CD4-positive, alpha-beta T cell (primary cell): ENCODE measurements around the gene NTHL1. TPM values are rescaled to one million over a fixed set of nuclear protein-coding genes. Genes with fewer than 3 reads are reported as not detected.
A peak's percentile ranks its signal among the peaks of the same experiment; 100 is the strongest.

ENCODE experiments used
- ATAC-seq: fragments of 200-7000 bp; cut with Tn5 transposase; one replicate; pipeline ENCODE4 v1.10.0; 2022; ENCODE audit warnings: mild to moderate bottlenecking; ENCODE audit not compliant: poor library complexity
- CTCF ChIA-PET: fragments of 350-600 bp; sonication (Branson Sonifier 250); formaldehyde crosslinking; loops from one replicate; lab custom pipeline; 2021; ENCODE audit warnings: antibody characterized with exemption, inconsistent platforms; lab: Charles Lee
- POLR2A ChIA-PET: fragments of 350-600 bp; sonication (Branson Sonifier 250); formaldehyde crosslinking; loops from one replicate; lab custom pipeline; 2021; ENCODE audit warnings: antibody characterized with exemption, inconsistent platforms; lab: Charles Lee
- DNase-seq, 14 experiments: peaks; one replicate each; pipeline ENCODE4 v3.0.0-alpha.2; 2013 to 2020; ENCODE audit warnings: mixed read lengths in 2 of 14
- H3K27ac ChIP-seq, 2 donors: one replicate each; pipeline versions ENCODE4 v1.5.1 to v1.7.0; 2013; ENCODE audit warnings: low read length in 2 of 2, low read depth in 1 of 2, mild to moderate bottlenecking in 1 of 2
- H3K27me3 ChIP-seq, 2 experiments: 1 replicate in 1 of 2; 2 replicates in 1 of 2; pipeline versions ENCODE4 v1.6.1 to v1.7.0; 2013; ENCODE audit warnings: low read length in 2 of 2, control low read depth in 1 of 2, mild to moderate bottlenecking in 1 of 2, moderate library complexity in 1 of 2; ENCODE audit not compliant: insufficient read depth in 2 of 2, control insufficient read depth in 1 of 2
- H3K36me3 ChIP-seq: one replicate; pipeline ENCODE4 v1.6.1; 2013; ENCODE audit warnings: low read length, control low read depth; ENCODE audit not compliant: insufficient read depth
- H3K4me1 ChIP-seq: one replicate; pipeline ENCODE4 v1.6.1; 2013; ENCODE audit warnings: low read length, control low read depth; ENCODE audit not compliant: insufficient read depth
- H3K4me3 ChIP-seq: one replicate; pipeline ENCODE4 v1.5.1; 2013; ENCODE audit warnings: mild to moderate bottlenecking, low read length, moderate library complexity
- H3K9me3 ChIP-seq, 2 experiments: 1 replicate in 1 of 2; 2 replicates in 1 of 2; pipeline versions ENCODE4 v1.6.1 to v1.7.0; 2013; ENCODE audit warnings: low read length in 2 of 2, mild to moderate bottlenecking in 2 of 2, control low read depth in 1 of 2, moderate library complexity in 1 of 2; ENCODE audit not compliant: control insufficient read depth in 1 of 2, insufficient read depth in 1 of 2
- H3K27ac Mint-ChIP-seq: one replicate; pipeline ENCODE4 v1.8.0; 2020; ENCODE audit warnings: mixed read lengths
- H3K27me3 Mint-ChIP-seq: one replicate; pipeline ENCODE4 v1.8.0; 2021; ENCODE audit warnings: mixed read lengths
- H3K36me3 Mint-ChIP-seq: one replicate; pipeline ENCODE4 v1.8.0; 2021; ENCODE audit warnings: low read depth, mixed read lengths
- H3K4me1 Mint-ChIP-seq: one replicate; pipeline ENCODE4 v1.8.0; 2021; ENCODE audit warnings: low read depth, mixed read lengths
- H3K4me3 Mint-ChIP-seq: one replicate; pipeline ENCODE4 v1.8.0; 2020; ENCODE audit warnings: mild to moderate bottlenecking, mixed read lengths
- H3K9me3 Mint-ChIP-seq: one replicate; pipeline ENCODE4 v1.8.0; 2020; ENCODE audit warnings: mixed read lengths
- intact Hi-C, 2 experiments: fragments of 100-400 bp; cut with DNase I in 1 of 2; cut with micrococcal nuclease in 1 of 2; formaldehyde crosslinking; loops; one replicate each; pipeline versions ENCODE4 v1.15.1 to v1.9.0; 2023 to 2025; cut with DNase I, micrococcal nuclease
- total RNA-seq, 174 experiments: library from RNA in 2 of 174; stranded (reverse) in 2 of 174; gene quantifications; one replicate each; pipeline ENCODE4 v1.2.3 and lab custom pipeline; 2021 to 2026
- TF ChIP-seq, protein P1 (sequence below): fragments of 200-600 bp; IDR thresholded peaks from one replicate; pipeline ENCODE4 v1.8.0; 2022; ENCODE audit warnings: antibody characterized with exemption, mild to moderate bottlenecking

Gene NTHL1
- total RNA-seq, 2 experiments from 2014 or later = 2.7 to 2.9 TPM

GRCh38 chr16:2003231-2003826, 44.3 kb downstream of the NTHL1 start:
- H3K36me3 ChIP-seq = peaks cover 64% of the 10 kb centered on the region
- intact Hi-C loops = no loop called here
- CTCF ChIA-PET = interaction anchor here (0.6 to 1.6 kb wide), 13 partner anchors 8 to 176 kb away, joined by 3 to 17 read pairs (median 5); partner anchors contain the start of genes FAHD1, GFER, NDUFB10 and TRAF7
- no peak overlapping the region for H3K4me3 ChIP-seq
- Mint-ChIP-seq H3K36me3 (peaks cover 31% of the 10 kb centered on the region), H3K27me3 (no peaks in the 10 kb centered on the region), H3K27ac (no peak overlapping the region), H3K4me1 (peaks cover 26% of the 10 kb centered on the region), H3K4me3 (no peak overlapping the region), H3K9me3 (no peaks in the 10 kb centered on the region)
- peaks cover 50% of the 10 kb centered on the region for H3K4me1 ChIP-seq
- H3K27me3 ChIP-seq = no peaks in the 10 kb centered on the region
- no peak for ATAC-seq
- H3K9me3 ChIP-seq = no peaks in the 10 kb centered on the region
- TF ChIP-seq, protein P1, sequence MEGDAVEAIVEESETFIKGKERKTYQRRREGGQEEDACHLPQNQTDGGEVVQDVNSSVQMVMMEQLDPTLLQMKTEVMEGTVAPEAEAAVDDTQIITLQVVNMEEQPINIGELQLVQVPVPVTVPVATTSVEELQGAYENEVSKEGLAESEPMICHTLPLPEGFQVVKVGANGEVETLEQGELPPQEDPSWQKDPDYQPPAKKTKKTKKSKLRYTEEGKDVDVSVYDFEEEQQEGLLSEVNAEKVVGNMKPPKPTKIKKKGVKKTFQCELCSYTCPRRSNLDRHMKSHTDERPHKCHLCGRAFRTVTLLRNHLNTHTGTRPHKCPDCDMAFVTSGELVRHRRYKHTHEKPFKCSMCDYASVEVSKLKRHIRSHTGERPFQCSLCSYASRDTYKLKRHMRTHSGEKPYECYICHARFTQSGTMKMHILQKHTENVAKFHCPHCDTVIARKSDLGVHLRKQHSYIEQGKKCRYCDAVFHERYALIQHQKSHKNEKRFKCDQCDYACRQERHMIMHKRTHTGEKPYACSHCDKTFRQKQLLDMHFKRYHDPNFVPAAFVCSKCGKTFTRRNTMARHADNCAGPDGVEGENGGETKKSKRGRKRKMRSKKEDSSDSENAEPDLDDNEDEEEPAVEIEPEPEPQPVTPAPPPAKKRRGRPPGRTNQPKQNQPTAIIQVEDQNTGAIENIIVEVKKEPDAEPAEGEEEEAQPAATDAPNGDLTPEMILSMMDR = no peak
- H3K27ac ChIP-seq = no peak overlapping the region
- DNase-seq = peak in 1 of 14 experiments; percentile 0
- POLR2A ChIA-PET = interaction anchor here (1.0 to 2.2 kb wide), 5 partner anchors 10 to 152 kb away, joined by 4 to 11 read pairs (median 7); partner anchors contain the start of genes GFER, RPS2 and TRAF7

- intact Hi-C loops = no loop called here
- Mint-ChIP-seq H3K27ac (no peak overlapping the region), H3K4me1 (peaks cover 19% of the 10 kb centered on the region), H3K27me3 (no peaks in the 10 kb centered on the region), H3K9me3 (no peaks in the 10 kb centered on the region), H3K4me3 (no peak overlapping the region), H3K36me3 (peaks cover 33% of the 10 kb centered on the region)
- TF ChIP-seq, protein P1 = no peak
- Histone ChIP-seq H3K27me3 (no peaks in the 10 kb centered on the region), H3K9me3 (no peaks in the 10 kb centered on the region), H3K4me1 (peaks cover 43% of the 10 kb centered on the region), H3K36me3 (peaks cover 64% of the 10 kb centered on the region), H3K27ac (no peak overlapping the region), H3K4me3 (no peak overlapping the region)
- no peak for ATAC-seq
- CTCF ChIA-PET = interaction anchor here (0.9 to 1.6 kb wide), 3 partner anchors 14 to 176 kb away, joined by 3 to 10 read pairs (median 5); partner anchors contain the start of genes FAHD1 and NDUFB10
- POLR2A ChIA-PET = interaction anchor here (1.8 to 2.0 kb wide), 2 partner anchors 38 to 153 kb away, joined by 8 to 11 read pairs; partner anchors contain the start of genes RPS2 and TRAF7
- peak in 1 of 14 experiments; percentile 1 for DNase-seq
These were observed 45.0 kb downstream of the NTHL1 start for GRCh38 chr16:2002406-2003230.

- no peak for ATAC-seq
- Mint-ChIP-seq H3K27ac (no peak overlapping the region), H3K9me3 (no peaks in the 10 kb centered on the region), H3K4me3 (no peak overlapping the region), H3K27me3 (no peaks in the 10 kb centered on the region), H3K36me3 (peaks cover 38% of the 10 kb centered on the region), H3K4me1 (peaks cover 12% of the 10 kb centered on the region)
- ChIA-PET POLR2A (no interaction called here), CTCF (no interaction called here)
- intact Hi-C loops = no loop called here
- Histone ChIP-seq H3K36me3 (peaks cover 64% of the 10 kb centered on the region), H3K9me3 (no peaks in the 10 kb centered on the region), H3K4me1 (peaks cover 34% of the 10 kb centered on the region), H3K27me3 (no peaks in the 10 kb centered on the region), H3K27ac (no peak overlapping the region), H3K4me3 (no peak overlapping the region)
- DNase-seq = no peak
- TF ChIP-seq, protein P1 = no peak
These were observed 45.9 kb downstream of the NTHL1 start for GRCh38 chr16:2001456-2002355.
